Mesenchymal stem cell (in vitro differentiated cells and primary cell): ENCODE data around the gene STARD8.

Experiments
- DNase-seq: peaks from one replicate; pipeline ENCODE4 v3.0.0-alpha.2; 2013
- H2AFZ ChIP-seq: one replicate; pipeline ENCODE4 v1.6.1; 2013; ENCODE audit warnings: low read depth, mild to moderate bottlenecking, control low read depth, inconsistent platforms, low read length, moderate library complexity
- H2AK5ac ChIP-seq: 2 replicates; pipeline ENCODE4 v1.6.1; 2013; ENCODE audit warnings: low read length, moderate library complexity, mild to moderate bottlenecking, inconsistent platforms; ENCODE audit not compliant: severe bottlenecking
- H2BK120ac ChIP-seq: one replicate; pipeline ENCODE4 v1.6.1; 2013; ENCODE audit warnings: low read depth, mild to moderate bottlenecking, inconsistent platforms, low read length, moderate library complexity
- H2BK12ac ChIP-seq, 2 experiments: one replicate each; pipeline ENCODE4 v1.6.1; 2013; ENCODE audit warnings: inconsistent platforms in 2 of 2, low read length in 2 of 2, mild to moderate bottlenecking in 2 of 2, moderate library complexity in 2 of 2, control low read depth in 1 of 2
- H2BK15ac ChIP-seq: one replicate; pipeline ENCODE4 v1.6.1; 2013; ENCODE audit warnings: mild to moderate bottlenecking, low read depth, inconsistent platforms; ENCODE audit not compliant: poor library complexity, severe bottlenecking
- H2BK5ac ChIP-seq: 2 replicates; pipeline ENCODE4 v1.6.1; 2013; ENCODE audit warnings: low read depth, mild to moderate bottlenecking, low read length, control low read depth, inconsistent platforms; ENCODE audit not compliant: poor library complexity, severe bottlenecking
- H3K14ac ChIP-seq, 2 experiments: one replicate each; pipeline ENCODE4 v1.6.1; 2013; ENCODE audit warnings: inconsistent platforms in 2 of 2, low read length in 2 of 2, control low read depth in 1 of 2, mild to moderate bottlenecking in 1 of 2, moderate library complexity in 1 of 2
- H3K18ac ChIP-seq, 2 experiments: one replicate each; pipeline ENCODE4 v1.6.1; 2013; ENCODE audit warnings: inconsistent platforms in 2 of 2, low read length in 2 of 2, control low read depth in 1 of 2, low read depth in 1 of 2, mild to moderate bottlenecking in 1 of 2
- H3K23ac ChIP-seq, 2 experiments: one replicate each; pipeline ENCODE4 v1.6.1; 2013; ENCODE audit warnings: inconsistent platforms in 2 of 2, low read length in 2 of 2, mild to moderate bottlenecking in 2 of 2, moderate library complexity in 2 of 2, control low read depth in 1 of 2
- H3K27ac ChIP-seq: 2 replicates; pipeline ENCODE4 v1.5.1; 2013; ENCODE audit warnings: mild to moderate bottlenecking, moderate library complexity, low read length, control low read depth, inconsistent platforms; ENCODE audit not compliant: poor library complexity, severe bottlenecking
- H3K27me3 ChIP-seq, 2 experiments: 2 replicates each; pipeline versions ENCODE4 v1.6.1 to v1.7.0; 2013; ENCODE audit warnings: low read length in 2 of 2, mild to moderate bottlenecking in 2 of 2, moderate library complexity in 2 of 2, control low read depth in 1 of 2, inconsistent platforms in 1 of 2; ENCODE audit not compliant: control insufficient read depth in 1 of 2, insufficient read depth in 1 of 2
- H3K36me3 ChIP-seq, 2 experiments: 2 replicates each; pipeline versions ENCODE4 v1.6.1 to v1.7.0; 2013; ENCODE audit warnings: low read length in 2 of 2, control low read depth in 1 of 2, inconsistent platforms in 1 of 2, low read depth in 1 of 2, mild to moderate bottlenecking in 1 of 2; ENCODE audit not compliant: insufficient read depth in 2 of 2, control insufficient read depth in 1 of 2
- H3K4ac ChIP-seq, 2 experiments: one replicate each; pipeline ENCODE4 v1.6.1; 2013; ENCODE audit warnings: inconsistent platforms in 2 of 2, low read length in 2 of 2, mild to moderate bottlenecking in 2 of 2, moderate library complexity in 2 of 2, control low read depth in 1 of 2, low read depth in 1 of 2
- H3K4me1 ChIP-seq: 2 replicates; pipeline ENCODE4 v1.6.1; 2013; ENCODE audit warnings: low read depth, low read length, control low read depth; ENCODE audit not compliant: control insufficient read depth, insufficient read depth
- H3K4me2 ChIP-seq: 2 replicates; pipeline ENCODE4 v1.6.1; 2013; ENCODE audit warnings: low read length, mild to moderate bottlenecking, inconsistent platforms; ENCODE audit not compliant: poor library complexity, severe bottlenecking
- H3K4me3 ChIP-seq, 2 experiments: 2 replicates each; pipeline versions ENCODE4 v1.5.1 to v1.7.0; 2013; ENCODE audit warnings: low read length in 2 of 2, mild to moderate bottlenecking in 2 of 2, control low read depth in 1 of 2, low read depth in 1 of 2; ENCODE audit not compliant: insufficient read depth in 1 of 2
- H3K79me1 ChIP-seq: replicated peaks from 2 replicates; pipeline ENCODE4 v1.6.1; 2013; ENCODE audit warnings: mild to moderate bottlenecking, control low read depth, low read length, inconsistent platforms; ENCODE audit not compliant: poor library complexity, severe bottlenecking
- H3K9ac ChIP-seq: 2 replicates; pipeline ENCODE4 v1.7.0; 2013; ENCODE audit warnings: mild to moderate bottlenecking, low read length, moderate library complexity
- H3K9me3 ChIP-seq: 2 replicates; pipeline ENCODE4 v1.7.0; 2013; ENCODE audit warnings: mild to moderate bottlenecking, low read length; ENCODE audit not compliant: control insufficient read depth
- H4K8ac ChIP-seq: one replicate; pipeline ENCODE4 v1.6.1; 2013; ENCODE audit warnings: inconsistent platforms, mild to moderate bottlenecking, low read length, moderate library complexity
- H4K91ac ChIP-seq: one replicate; pipeline ENCODE4 v1.6.1; 2013; ENCODE audit warnings: mild to moderate bottlenecking, low read length, inconsistent platforms
- WGBS: methylation state at CpG from one replicate; pipeline ENCODE4 v1.1.7; 2013; ENCODE audit warnings: mixed read lengths; 5-methylcytosine and 5-hydroxymethylcytosine counted together

Gene STARD8

DNA sequence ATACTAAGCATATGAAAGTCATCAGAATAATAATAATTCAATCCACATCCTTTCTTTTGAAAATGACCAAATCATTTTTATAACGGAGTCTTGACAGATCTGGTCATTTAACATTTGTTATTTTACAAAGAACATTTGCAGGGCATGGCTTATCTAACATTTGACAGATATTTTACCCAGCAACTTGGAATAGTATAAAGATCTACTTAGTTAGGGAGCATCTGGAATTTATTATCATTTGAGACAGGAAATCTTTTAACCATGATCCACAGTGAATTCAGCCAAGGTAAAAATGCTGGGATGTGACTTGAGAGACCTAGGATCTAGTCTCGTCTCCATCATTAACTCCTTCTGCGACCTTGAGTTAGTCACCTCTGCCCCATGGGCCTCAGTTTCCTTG, 22.4 kb downstream of the STARD8 start:
- H2AFZ ChIP-seq = no peak overlapping the region
- H2AK5ac ChIP-seq = no peak overlapping the region
- H3K18ac ChIP-seq = no peak overlapping the region
- H3K4me3 ChIP-seq = no peak overlapping the region
- peaks cover 0 to 65% of the 10 kb centered on the region in 2 experiments for H3K27me3 ChIP-seq
- H3K9me3 ChIP-seq = no peaks in the 10 kb centered on the region
- H3K14ac ChIP-seq = no peak overlapping the region
- no peak overlapping the region for H3K4me2 ChIP-seq
- H3K4me1 ChIP-seq = peaks cover 2% of the 10 kb centered on the region
- H3K23ac ChIP-seq = no peak overlapping the region
- H2BK120ac ChIP-seq = no peak overlapping the region
- H2BK12ac ChIP-seq = no peak overlapping the region
- no peaks in the 10 kb centered on the region for H3K36me3 ChIP-seq
- no peak overlapping the region for H2BK5ac ChIP-seq
- H3K9ac ChIP-seq = no peak overlapping the region
- H3K27ac ChIP-seq = no peak overlapping the region
- H2BK15ac ChIP-seq = no peak overlapping the region
- H3K79me1 ChIP-seq = no peaks in the 10 kb centered on the region
- WGBS = 92% methylated on average over 2 of the region's 3 CpGs
- no peak overlapping the region for H3K4ac ChIP-seq
- H4K91ac ChIP-seq = no peak overlapping the region
- no peak for DNase-seq
- H4K8ac ChIP-seq = no peak overlapping the region

DNA sequence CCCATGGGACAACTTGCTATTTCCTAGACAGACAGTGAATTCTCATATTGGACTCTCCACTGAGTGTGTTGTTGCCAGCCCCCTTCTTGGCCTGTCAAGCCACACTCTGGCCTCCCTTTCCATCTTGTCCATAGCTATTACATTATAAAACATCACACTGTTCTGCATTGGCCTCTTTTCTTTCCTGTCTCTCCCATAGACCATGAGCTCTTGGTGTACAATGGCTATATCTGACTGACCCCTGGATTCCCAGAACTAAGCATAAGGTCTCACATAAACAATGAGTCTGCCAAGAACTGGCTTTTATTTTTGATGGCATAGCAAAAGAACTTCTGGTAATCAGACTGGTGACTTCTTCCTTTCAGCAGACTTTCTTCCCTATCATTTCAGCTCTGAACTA, 23.8 kb downstream of the STARD8 start:
- peaks cover 2% of the 10 kb centered on the region for H3K4me1 ChIP-seq
- no peak overlapping the region for H3K4me3 ChIP-seq
- no peak overlapping the region for H4K8ac ChIP-seq
- H2BK5ac ChIP-seq = no peak overlapping the region
- H3K23ac ChIP-seq = no peak overlapping the region
- H3K79me1 ChIP-seq = no peaks in the 10 kb centered on the region
- H3K4ac ChIP-seq = no peak overlapping the region
- DNase-seq = no peak
- H2AK5ac ChIP-seq = no peak overlapping the region
- H2AFZ ChIP-seq = no peak overlapping the region
- H3K14ac ChIP-seq = no peak overlapping the region
- no peak overlapping the region for H4K91ac ChIP-seq
- H3K36me3 ChIP-seq = no peaks in the 10 kb centered on the region
- H3K27me3 ChIP-seq = peaks cover 0 to 62% of the 10 kb centered on the region in 2 experiments
- H2BK15ac ChIP-seq = no peak overlapping the region
- no peak overlapping the region for H3K18ac ChIP-seq
- H3K27ac ChIP-seq = no peak overlapping the region
- no peak overlapping the region for H2BK12ac ChIP-seq
- H3K4me2 ChIP-seq = no peak overlapping the region
- H3K9me3 ChIP-seq = no peaks in the 10 kb centered on the region
- H3K9ac ChIP-seq = no peak overlapping the region
- no peak overlapping the region for H2BK120ac ChIP-seq

DNA sequence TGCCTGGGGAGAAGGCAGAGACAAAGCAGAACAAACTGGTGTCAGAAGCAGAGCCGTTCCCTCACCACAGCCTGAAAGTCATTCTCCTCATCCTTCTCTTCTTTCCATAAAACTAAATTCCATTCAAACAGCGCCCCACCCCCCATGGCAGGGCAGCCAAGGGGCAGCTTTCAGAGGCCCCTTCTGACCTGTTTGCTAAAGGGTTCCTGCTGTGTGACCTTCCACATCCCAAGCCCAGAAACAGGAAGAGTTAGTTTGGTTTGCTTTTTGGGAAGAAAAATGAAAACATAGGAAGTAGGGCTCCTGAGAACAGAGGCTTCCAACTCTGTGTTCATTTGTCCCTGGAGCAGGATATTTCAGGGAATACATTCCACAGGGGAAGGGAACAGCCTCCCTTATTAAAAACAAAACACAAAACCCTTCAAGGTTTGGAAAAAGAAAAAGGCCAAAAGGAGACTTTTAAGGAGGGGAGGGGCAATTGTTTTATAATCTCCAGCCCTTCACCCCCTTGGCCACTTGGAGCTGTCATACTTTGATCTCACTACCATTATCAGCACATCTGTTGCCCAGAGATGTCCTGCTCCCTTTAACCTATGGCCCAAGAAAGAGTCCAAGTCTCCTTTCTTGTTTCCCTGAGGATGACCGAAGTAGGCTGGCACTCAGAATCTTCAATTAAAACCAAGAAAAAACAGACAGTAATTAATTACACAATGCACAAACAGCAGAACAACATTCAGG, 25.3 kb downstream of the STARD8 start:
- no peak overlapping the region for H3K14ac ChIP-seq
- no peak overlapping the region for H3K4me2 ChIP-seq
- no peaks in the 10 kb centered on the region for H3K36me3 ChIP-seq
- H3K4me3 ChIP-seq = no peak overlapping the region
- WGBS = 32% methylated on average over 3 of the region's 3 CpGs
- no peak overlapping the region for H2BK5ac ChIP-seq
- no peak overlapping the region for H4K91ac ChIP-seq
- peaks cover 0 to 65% of the 10 kb centered on the region in 2 experiments for H3K27me3 ChIP-seq
- no peak overlapping the region for H2AFZ ChIP-seq
- no peak overlapping the region for H3K23ac ChIP-seq
- H2AK5ac ChIP-seq = no peak overlapping the region
- no peak overlapping the region for H2BK12ac ChIP-seq
- H2BK15ac ChIP-seq = no peak overlapping the region
- DNase-seq = no peak
- no peaks in the 10 kb centered on the region for H3K79me1 ChIP-seq
- peak overlapping the region in 1 of 2 experiments; percentile 62 for H3K18ac ChIP-seq
- H3K4ac ChIP-seq = no peak overlapping the region
- no peak overlapping the region for H3K27ac ChIP-seq
- H2BK120ac ChIP-seq = no peak overlapping the region
- H4K8ac ChIP-seq = no peak overlapping the region
- H3K4me1 ChIP-seq = peaks cover 2% of the 10 kb centered on the region
- no peaks in the 10 kb centered on the region for H3K9me3 ChIP-seq
- no peak overlapping the region for H3K9ac ChIP-seq

DNA sequence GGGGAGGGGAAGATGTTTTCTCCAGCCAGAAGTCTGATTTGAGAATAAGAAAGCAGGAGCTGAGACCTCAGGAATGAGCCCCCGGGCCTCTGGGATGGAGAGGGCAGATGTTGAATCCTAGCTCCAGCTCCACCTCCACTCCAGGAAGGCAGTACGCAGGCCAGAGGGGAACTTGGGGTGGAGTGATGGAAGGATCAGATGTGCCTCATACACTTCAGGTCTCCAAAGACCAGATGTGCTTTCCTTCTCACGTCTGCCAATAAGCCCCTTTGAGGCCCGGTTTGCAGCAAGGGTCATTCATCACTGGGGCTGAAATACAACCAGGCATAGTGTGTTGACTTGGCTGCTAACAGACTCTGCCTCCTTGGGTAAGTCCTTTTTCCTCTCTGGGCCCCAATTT, 28.1 kb downstream of the STARD8 start:
- no peak overlapping the region for H2AFZ ChIP-seq

More for the DNA sequence above, 28.1 kb downstream of the STARD8 start:
- H3K9ac ChIP-seq = no peak overlapping the region
- H3K27ac ChIP-seq = no peak overlapping the region
- no peak overlapping the region for H2BK12ac ChIP-seq
- no peaks in the 10 kb centered on the region for H3K79me1 ChIP-seq
- no peak overlapping the region for H4K91ac ChIP-seq
- H3K4me2 ChIP-seq = no peak overlapping the region
- H3K18ac ChIP-seq = no peak overlapping the region
- H3K4ac ChIP-seq = no peak overlapping the region
- H3K4me1 ChIP-seq = no peaks in the 10 kb centered on the region
- no peak overlapping the region for H2BK5ac ChIP-seq
- peaks cover 0 to 61% of the 10 kb centered on the region in 2 experiments for H3K27me3 ChIP-seq
- no peak overlapping the region for H4K8ac ChIP-seq
- H3K4me3 ChIP-seq = no peak overlapping the region
- no peak overlapping the region for H2BK15ac ChIP-seq
- H3K14ac ChIP-seq = no peak overlapping the region
- no peaks in the 10 kb centered on the region for H3K36me3 ChIP-seq
- no peak overlapping the region for H2BK120ac ChIP-seq
- no peak overlapping the region for H3K23ac ChIP-seq
- H2AK5ac ChIP-seq = no peak overlapping the region
- no peaks in the 10 kb centered on the region for H3K9me3 ChIP-seq
- WGBS = 35% methylated on average over 2 of the region's 4 CpGs
- no peak for DNase-seq
